UCSD-AML1 (cell line): ENCODE measurements around the gene EPB42.
"Not testable (repeated sequence)": the region's sequence is repeated elsewhere in the genome, so short reads cannot be mapped to it uniquely, and the experiment has no call there.

Source experiments
- DNase-seq: peaks from one replicate; lab custom pipeline; 2025; ENCODE audit not compliant: unreplicated experiment; lab: John Stamatoyannopoulos, UW

EPB42 gene

DNA sequence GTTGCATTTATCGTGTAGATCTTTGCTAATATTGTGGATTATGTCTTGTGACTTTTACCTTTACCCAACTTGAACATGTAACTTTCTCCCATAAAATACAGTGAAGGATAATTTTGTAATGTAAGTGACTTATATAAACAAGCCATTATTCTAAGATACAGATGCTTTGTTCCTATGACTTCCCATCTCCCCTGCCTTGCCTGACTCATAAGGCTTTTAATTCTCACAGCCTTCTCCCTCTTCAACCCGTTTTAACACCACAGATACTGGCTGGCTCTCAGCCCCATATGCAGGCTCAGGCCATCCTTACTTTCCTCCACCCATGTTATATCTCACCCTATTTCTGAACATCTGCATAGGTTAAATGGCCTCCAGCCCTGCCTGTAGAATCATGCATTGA lies 31.5 kb downstream of the EPB42 start:
- no peak for DNase-seq

DNA sequence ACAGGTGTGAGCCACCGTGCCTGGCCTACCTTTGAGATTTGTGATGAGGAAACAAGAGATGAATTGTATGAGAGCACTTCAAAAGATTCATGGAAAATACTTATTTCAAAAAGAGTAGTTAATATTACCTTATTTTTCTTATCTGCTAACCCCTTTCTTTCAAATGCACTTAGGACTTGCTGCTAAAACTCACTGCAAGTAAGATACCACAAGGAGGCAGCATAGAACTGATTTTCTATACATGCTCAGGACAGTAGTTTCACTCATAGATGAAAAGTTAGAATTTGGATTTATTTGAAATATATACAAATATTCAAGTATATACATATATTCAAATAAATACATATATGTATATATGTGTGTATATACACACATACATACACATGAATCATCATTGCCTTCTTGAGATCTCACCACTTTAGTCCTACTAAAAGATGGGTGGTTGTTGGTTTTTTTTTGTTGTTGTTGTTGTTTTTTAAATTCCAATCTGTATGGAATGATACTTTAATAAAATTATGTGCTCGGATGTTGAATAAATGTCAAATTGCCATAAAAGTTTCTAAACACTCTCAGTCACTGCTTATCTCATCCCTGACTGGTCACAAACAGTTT lies 33.2 kb downstream of the EPB42 start:
- DNase-seq: no peak

DNA sequence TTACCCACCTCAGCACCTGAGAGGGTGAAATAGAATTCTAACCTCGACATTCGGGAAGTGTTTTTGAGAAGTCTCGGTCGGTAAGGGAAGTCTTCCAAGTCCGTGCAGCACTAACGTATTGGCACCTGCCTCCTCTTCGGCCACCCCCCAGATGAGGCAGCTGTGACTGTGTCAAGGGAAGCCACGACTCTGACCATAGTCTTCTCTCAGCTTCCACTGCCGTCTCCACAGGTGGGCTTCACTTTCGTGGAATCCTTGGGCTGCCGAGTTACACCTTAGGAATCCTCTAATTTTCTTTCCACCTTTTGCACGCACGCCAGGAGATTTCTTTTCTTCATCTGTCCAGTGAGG lies 34.8 kb downstream of the EPB42 start:
- DNase-seq: no peak

DNA sequence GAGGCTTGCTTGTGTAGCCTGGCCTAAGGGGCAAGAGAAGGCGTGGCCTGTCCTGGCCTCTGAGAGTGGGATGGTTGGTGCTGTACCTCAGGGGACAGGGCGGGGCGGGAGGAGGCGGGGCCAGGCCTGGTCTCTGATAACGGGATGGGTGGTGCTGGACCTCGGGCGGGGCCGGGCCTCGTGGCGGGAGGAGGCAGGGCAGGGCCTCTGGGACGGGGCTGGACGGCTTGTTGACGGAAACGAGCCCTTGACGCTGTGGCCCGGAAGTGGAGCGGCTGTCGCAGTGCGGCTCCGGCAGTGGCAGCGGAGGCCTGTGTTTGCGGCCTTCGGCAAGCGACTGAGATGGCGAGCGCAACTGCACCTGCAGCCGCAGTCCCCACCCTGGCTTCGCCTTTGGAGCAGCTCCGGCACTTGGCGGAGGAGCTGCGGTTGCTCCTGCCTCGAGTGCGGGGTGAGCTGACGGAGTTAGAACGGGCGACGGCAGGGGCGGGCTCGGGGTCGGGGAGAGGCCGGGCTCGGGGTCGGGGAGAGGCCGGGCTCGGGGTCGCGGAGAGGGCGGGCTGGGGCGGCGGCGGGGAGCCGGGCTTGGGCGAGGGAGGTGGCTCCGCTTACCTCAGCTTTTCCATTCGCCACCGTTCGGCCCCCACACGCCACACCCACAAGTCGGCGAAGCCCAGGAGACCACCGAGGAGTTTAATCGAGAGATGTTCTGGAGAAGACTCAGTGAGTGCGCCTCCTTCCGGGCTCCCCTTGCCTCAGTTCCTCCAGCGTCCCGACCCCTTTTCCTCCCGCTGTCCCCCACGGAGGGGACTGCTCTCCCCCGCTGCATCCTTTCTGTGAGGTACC lies 35.4 kb downstream of the EPB42 start, which contains the start of gene CCNDBP1:
TSS of gene CCNDBP1 (plus strand) at position 247 of the 846 bp plus-strand sequence. CDS start at position 343, 96 bp downstream.
- DNase-seq: peak; percentile 95

DNA sequence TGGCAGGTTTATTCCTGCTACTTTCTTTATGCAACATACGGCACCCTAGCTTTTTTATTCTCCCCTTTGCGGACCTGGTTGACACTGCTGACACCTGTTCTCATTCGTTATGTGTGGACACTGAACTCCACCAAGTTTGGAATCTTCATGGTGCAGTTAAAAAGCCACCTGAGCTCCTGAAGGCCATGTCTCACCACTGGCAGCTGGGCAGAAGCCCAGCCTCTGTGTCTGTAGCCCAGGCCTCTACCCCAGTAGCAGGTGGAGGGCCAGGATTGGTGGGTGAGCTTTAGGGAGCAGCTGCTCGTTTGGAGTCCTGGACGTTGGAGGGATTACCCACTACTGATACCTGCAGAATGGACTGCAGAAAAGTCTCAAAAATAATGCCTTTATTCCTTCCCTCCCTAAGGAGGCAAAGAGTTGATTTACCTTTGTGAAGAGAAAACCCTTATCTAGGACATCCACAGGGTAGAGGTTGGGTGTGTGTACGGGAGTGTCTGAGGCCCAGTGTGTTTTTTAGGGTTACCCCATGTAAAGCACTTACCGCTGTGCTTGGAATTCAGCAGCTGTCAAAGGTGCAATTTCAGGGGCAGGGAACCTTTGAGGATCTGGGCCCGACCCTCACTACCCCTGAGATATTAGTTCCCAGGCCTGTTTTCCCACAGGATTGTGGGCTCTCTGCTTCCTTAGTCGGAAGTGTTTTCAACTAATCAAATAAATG lies 36.3 kb downstream of the EPB42 start:
- DNase-seq: no peak

DNA sequence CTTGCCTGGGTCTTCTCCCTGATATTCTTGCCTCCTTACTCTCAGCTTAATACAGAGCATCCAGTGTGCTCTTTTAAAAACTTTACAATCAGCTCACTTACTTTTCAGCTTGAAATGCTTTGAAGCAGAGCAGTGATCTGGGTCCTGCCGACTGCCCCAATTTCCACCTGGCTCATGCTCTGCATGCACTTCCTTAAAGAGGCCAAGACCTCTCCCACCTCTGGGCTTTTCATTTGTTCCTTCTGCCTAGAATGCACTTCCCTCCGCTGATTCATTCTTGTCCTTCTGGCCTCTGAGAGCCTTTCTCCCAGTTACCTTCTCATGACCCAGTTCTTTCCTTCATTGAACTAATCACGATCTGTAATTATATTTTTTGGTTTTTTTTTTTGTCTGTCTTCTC lies 37.5 kb downstream of the EPB42 start:
- DNase-seq: no peak

DNA sequence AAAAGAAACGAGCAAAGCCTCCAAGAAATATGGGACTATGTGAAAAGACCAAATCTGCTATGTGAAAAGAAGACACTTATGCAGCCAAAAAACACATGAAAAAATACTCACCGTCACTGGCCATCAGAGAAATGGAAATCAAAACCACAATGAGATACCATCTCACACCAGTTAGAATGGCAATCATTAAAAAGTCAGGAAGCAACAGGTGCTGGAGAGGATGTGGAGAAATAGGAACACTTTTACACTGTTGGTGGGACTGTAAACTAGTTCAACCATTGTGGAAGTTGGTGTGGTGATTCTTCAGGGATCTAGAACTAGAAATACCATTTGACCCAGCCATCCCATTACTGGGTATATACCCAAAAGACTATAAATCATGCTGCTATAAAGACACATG lies 43.7 kb downstream of the EPB42 start:
- not testable (repeated sequence) for DNase-seq

DNA sequence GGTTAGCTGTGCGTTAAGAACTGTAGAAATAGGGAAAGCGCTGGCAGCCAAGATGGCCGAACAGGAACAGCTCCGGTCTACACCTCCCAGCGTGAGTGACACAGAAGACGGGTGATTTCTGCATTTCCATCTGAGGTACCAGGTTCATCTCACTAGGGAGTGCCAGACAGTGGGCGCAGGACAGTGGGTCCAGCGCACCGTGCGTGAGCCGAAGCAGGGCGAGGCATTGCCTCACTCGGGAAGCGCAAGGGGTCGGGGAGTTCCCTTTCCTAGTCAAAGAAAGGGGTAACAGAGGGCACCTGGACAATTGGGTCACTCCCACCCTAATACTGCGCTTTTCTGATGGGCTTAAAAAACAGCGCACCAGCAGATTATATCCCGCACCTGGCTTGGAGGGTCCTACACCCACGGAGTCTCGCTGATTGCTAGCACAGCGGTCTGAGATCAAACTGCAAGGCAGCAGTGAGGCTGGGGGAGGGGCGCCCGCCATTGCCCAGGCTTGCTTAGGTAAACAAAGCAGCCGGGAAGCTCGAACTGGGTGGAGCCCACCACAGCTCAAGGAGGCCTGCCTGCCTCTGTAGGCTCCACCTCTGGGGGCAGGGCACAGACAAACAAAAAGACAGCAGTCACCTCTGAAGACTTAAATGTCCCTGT lies 45.0 kb downstream of the EPB42 start:
- DNase-seq: not testable (repeated sequence)

DNA sequence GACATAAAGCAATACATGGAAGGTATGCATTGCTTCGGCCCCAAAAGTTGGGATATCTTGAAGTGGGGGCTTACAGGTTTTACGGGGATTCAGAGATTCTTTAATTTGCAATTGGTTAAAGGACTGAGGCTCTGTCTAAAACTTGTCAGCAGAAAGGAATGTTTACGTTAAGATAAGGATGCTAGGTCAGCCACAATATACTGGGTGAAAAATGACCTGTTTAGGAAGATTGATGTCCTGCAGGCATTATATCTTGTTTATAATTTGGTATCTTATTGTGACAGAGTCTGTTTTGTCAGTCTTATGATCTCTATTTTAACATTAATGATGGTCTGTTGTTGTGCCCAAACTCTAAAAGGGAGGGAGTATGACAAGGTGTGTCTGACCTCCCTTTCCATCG lies 50.9 kb downstream of the EPB42 start:
- DNase-seq: no peak

DNA sequence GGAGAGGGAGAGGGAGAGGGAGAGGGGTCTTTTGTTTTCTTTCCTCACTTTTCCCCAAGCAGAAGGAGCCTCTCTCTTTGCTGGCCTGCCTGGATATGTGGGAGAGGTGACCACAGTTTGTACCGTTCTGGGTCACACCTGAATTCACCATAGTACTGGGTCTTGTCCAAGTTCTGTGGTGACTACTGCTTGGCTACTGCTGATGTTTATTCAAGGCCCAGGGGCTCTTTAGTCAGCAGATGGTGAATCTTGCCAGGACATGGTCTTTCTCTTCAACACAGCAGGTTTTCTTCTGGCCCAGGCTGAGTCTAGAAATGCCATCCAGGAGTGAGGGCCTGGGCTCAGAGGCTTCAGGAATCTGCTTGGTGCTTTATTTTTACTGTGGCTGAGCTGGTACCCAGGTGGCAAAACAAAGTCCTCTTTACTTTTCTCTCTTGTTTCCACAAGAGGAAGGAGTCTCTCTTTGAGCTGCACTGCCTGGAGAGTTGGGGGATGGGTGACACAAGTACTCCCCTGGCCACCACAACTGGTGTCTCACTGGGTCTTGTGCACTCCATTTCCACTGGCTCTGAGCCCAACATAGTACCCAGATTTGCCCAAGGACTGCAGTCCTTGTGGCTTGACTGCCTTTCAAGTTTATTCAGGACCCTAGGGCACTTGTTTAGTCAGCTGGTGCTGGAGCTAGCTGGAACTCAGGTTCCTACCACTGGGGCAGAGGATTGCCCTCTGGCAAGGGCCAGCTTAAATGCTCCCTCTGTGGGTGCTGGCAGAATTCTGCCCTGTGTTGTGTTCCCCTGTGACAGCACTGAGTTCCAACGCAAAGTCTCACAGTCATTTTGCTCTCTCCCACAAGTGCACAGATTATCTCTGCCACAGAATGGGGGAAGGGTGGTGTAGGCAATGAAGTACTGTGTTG lies 52.4 kb downstream of the EPB42 start:
- DNase-seq: no peak

DNA sequence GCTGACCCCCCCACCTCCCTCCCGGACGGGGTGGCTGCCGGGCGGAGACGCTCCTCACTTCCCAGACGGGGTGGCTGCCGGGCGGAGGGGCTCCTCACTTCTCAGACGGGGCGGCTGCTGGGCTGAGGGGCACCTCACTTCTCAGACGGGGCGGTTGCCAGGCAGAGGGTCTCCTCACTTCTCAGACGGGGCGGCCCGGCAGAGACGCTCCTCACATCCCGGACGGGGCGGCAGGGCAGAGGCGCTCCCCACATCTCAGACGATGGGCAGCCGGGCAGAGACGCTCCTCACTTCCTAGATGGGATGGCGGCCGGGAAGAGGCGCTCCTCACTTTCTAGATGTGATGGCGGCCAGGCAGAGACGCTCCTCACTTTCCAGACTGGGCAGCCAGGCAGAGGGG lies 53.6 kb downstream of the EPB42 start:
- DNase-seq: not testable (repeated sequence)

DNA sequence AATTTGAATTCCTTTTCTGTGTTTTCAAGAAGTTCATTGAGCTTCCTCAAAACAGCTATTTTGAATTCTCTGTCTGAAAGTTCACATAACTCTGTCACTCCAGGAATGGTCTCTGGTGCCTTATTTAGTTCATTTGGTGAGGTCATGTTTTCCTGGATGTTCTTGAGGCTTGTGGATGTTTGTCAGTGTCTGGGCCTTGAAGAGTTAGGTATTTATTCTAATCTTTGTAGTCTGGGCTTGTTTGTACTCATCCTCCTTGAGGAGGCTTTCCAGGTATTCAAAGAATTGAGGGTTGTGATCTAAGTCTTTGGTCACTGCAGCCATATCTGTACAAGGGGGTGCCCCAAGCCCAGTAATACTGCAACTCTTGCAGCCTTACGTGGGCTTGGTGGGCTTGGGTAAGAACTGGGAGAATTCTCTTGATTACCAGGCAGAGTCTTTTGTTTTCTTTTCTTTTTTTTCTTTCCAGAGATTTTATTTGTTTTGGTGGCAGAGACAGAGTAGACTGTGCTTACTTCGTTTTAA lies 55.0 kb downstream of the EPB42 start:
- DNase-seq: no peak

DNA sequence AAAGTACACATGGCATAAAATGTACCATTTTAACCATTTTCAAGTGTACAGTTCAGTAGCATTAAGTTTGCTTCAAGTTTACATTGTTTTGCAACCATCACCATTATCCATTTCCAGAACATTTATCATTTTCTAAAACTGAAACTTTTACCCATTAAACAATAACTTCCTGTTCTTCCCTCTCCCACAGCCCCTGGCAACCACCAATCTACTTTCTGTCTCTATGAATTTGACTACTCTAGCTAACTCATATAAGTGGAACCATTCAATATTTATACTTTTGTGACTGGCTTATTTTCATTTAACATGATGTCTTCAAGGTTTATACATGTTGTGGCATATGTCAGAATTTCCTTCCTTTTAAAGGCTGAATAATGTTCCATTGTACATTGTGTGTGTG lies 67.5 kb downstream of the EPB42 start:
- DNase-seq: no peak

DNA sequence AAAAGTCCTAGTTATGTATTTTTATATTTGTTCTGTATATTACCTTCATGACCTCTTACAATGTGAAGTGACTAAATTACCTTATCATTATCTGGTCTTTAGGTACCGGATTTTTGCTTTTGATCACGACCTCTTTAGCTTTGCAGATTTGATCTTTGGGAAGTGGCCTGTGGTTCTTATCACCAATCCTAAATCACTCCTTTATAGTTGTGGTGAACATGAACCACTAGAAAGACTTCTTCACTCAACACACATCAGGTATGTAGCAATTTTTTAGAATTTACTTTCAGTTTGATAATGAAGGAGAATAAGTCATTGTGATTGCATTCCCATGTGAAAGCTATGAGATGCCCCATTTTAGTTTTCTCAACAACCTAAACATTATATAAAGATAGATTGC lies 69.1 kb downstream of the EPB42 start:
- no peak for DNase-seq

DNA sequence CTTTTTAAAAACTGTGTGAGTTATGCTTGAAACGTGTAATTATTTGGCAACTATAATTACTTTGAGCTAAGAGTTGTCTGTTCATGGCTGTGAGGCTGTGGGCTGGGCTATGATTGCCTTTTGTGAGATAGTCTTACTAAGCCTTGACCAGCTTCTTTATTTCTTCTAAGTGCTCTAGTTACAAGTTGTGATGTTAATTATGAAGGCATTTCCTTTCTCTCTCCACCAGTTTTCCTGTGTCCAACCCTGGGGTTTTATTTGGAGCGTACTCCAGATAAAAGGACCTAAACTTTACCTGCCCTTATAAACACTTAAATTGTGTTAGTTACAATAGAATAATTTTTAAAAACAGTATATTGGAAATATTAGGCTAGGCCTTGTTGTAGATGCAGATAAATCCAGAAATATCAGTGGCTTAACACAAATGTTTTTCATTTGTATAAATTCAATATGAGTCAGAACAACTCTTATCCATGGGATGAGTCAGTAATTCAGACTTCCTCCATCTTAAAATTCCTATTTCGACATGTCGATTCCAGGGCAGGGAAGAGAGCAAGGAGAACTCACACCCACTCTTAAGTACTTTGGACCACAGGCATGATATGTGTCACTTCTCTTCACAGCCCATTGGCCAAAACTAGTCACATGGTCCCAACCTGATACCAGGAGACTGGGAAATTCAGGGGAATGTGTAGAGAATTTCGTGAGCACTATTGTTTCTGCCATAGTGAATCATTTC lies 70.5 kb downstream of the EPB42 start:
- DNase-seq: no peak
